GM12878 (cell line): ENCODE results near the gene TMEM201. TPM values are rescaled to one million over a fixed set of nuclear protein-coding genes. Genes with fewer than 3 reads are reported as not detected.

Source experiments
- EGR1 ChIP-seq, 2 experiments: IDR thresholded peaks; 1 replicate in 1 of 2; 2 replicates in 1 of 2; pipeline ENCODE4 v1.6.1; 2011 to 2012; ENCODE audit warnings: low read depth in 2 of 2, low read length in 2 of 2, borderline replicate concordance in 1 of 2, mild to moderate bottlenecking in 1 of 2, moderate library complexity in 1 of 2
- HDAC6 ChIP-seq: fragments of 200-600 bp; sonication (generic); IDR thresholded peaks from one replicate; pipeline ENCODE4 v1.8.0; 2017; ENCODE audit warnings: antibody characterized with exemption; ENCODE audit not compliant: unreplicated experiment
- NFYB ChIP-seq: IDR thresholded peaks from 2 replicates; pipeline ENCODE4 v1.6.1; 2011; ENCODE audit warnings: low read depth, mild to moderate bottlenecking, low read length, improper control_type of control experiment, moderate library complexity; ENCODE audit not compliant: insufficient read depth
- SIN3A ChIP-seq: IDR thresholded peaks from 2 replicates; pipeline ENCODE4 v1.6.1; 2012; ENCODE audit warnings: low read depth, low read length, improper control_type of control experiment
- SMARCA5 ChIP-seq: fragments of 450-650 bp; IDR thresholded peaks from 2 replicates; pipeline ENCODE4 v1.6.1; 2017; ENCODE audit warnings: mild to moderate bottlenecking
- USF2 ChIP-seq: IDR thresholded peaks from 2 replicates; pipeline ENCODE4 v1.6.1; 2011; ENCODE audit warnings: low read depth, low read length, improper control_type of control experiment, borderline replicate concordance
- polyA plus RNA-seq, 11 experiments: library from polyadenylated mRNA; depleted of rRNA in 4 of 11; unstranded in 6 of 11; stranded (reverse) in 5 of 11; fragments of >200 nt; fragmentation: Nextera tagmentation in 4 of 11; fragmentation: Illumina TruSeq in 1 of 11; extraction: Ambion mirVana in 4 of 11; extraction: Trizol in 1 of 11; gene quantifications; 1 replicate in 1 of 11; 2 replicates in 10 of 11; pipeline versions ENCODE4 v1.2.1 to v1.2.3, GENCODE V29; 2011 to 2016; ENCODE audit warnings: inconsistent platforms in 2 of 11, missing spikeins in 2 of 11, low read depth in 1 of 11
- total RNA-seq, 4 experiments: library from RNA; depleted of rRNA in 3 of 4; stranded (reverse); fragments of >200 nt in 3 of 4; fragmentation: Illumina TruSeq in 1 of 4; extraction: Trizol in 1 of 4; gene quantifications; 2 replicates each; pipeline versions ENCODE4 v1.2.1 to v1.2.3, GENCODE V29; 2013 to 2021
- TF ChIP-seq, protein P1 (sequence below): fragments of 450-650 bp; IDR thresholded peaks from 2 replicates; pipeline ENCODE4 v1.6.1; 2016; ENCODE audit warnings: mild to moderate bottlenecking, moderate library complexity, borderline replicate concordance
- TF ChIP-seq, protein P2 (sequence below): fragments of 450-650 bp; IDR thresholded peaks from 2 replicates; pipeline ENCODE4 v1.6.1; 2017; ENCODE audit warnings: mild to moderate bottlenecking, moderate library complexity

The TMEM201 gene
- total and polyA plus RNA-seq, 10 of the 15 experiments (the other 5 are each of a cell fraction or from before 2014, with no cell fraction given), result 0.13 to 26.6 (median 6.1) TPM

DNA sequence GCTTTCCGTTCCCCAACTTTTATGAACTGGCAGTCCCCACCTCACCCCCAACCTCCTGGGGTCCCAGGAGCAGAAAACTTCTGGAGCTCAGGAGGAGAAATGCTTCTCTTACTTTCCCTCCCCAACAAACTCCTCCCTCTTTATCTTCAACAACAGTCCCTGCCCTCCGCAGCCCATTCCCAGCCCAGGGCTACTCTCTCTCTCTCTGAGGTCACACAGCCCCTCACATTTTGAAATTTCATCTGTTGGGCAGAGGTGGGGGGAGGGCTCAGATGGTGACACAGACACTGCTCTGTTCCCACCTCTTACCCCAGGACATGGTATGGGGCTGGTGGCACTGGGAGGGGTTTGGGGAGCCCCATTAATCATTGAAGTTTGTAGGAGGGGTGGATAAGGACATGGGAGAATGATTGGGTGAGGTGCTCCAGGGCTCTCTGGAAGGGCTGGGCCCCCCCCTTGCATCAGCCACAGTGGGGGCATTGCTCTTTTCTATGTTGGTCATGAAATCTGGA is 68.9 kb downstream of the TMEM201 start (continued):
- TF ChIP-seq, protein P1, sequence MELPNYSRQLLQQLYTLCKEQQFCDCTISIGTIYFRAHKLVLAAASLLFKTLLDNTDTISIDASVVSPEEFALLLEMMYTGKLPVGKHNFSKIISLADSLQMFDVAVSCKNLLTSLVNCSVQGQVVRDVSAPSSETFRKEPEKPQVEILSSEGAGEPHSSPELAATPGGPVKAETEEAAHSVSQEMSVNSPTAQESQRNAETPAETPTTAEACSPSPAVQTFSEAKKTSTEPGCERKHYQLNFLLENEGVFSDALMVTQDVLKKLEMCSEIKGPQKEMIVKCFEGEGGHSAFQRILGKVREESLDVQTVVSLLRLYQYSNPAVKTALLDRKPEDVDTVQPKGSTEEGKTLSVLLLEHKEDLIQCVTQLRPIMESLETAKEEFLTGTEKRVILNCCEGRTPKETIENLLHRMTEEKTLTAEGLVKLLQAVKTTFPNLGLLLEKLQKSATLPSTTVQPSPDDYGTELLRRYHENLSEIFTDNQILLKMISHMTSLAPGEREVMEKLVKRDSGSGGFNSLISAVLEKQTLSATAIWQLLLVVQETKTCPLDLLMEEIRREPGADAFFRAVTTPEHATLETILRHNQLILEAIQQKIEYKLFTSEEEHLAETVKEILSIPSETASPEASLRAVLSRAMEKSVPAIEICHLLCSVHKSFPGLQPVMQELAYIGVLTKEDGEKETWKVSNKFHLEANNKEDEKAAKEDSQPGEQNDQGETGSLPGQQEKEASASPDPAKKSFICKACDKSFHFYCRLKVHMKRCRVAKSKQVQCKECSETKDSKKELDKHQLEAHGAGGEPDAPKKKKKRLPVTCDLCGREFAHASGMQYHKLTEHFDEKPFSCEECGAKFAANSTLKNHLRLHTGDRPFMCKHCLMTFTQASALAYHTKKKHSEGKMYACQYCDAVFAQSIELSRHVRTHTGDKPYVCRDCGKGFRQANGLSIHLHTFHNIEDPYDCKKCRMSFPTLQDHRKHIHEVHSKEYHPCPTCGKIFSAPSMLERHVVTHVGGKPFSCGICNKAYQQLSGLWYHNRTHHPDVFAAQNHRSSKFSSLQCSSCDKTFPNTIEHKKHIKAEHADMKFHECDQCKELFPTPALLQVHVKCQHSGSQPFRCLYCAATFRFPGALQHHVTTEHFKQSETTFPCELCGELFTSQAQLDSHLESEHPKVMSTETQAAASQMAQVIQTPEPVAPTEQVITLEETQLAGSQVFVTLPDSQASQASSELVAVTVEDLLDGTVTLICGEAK, result no peak
- TF ChIP-seq EGR1 (IDR thresholded peaks at IDR 0.05; ENCODE audit: borderline replicate concordance in 1 of 2, low read depth in 2 of 2, low read length in 2 of 2) (no peak), USF2 (no peak), NFYB (no peak), SMARCA5 (0 out of 2 replicates have a peak, but pooled peaks have one; percentile 33), HDAC6 (no peak), SIN3A (no peak)
- TF ChIP-seq, protein P2, sequence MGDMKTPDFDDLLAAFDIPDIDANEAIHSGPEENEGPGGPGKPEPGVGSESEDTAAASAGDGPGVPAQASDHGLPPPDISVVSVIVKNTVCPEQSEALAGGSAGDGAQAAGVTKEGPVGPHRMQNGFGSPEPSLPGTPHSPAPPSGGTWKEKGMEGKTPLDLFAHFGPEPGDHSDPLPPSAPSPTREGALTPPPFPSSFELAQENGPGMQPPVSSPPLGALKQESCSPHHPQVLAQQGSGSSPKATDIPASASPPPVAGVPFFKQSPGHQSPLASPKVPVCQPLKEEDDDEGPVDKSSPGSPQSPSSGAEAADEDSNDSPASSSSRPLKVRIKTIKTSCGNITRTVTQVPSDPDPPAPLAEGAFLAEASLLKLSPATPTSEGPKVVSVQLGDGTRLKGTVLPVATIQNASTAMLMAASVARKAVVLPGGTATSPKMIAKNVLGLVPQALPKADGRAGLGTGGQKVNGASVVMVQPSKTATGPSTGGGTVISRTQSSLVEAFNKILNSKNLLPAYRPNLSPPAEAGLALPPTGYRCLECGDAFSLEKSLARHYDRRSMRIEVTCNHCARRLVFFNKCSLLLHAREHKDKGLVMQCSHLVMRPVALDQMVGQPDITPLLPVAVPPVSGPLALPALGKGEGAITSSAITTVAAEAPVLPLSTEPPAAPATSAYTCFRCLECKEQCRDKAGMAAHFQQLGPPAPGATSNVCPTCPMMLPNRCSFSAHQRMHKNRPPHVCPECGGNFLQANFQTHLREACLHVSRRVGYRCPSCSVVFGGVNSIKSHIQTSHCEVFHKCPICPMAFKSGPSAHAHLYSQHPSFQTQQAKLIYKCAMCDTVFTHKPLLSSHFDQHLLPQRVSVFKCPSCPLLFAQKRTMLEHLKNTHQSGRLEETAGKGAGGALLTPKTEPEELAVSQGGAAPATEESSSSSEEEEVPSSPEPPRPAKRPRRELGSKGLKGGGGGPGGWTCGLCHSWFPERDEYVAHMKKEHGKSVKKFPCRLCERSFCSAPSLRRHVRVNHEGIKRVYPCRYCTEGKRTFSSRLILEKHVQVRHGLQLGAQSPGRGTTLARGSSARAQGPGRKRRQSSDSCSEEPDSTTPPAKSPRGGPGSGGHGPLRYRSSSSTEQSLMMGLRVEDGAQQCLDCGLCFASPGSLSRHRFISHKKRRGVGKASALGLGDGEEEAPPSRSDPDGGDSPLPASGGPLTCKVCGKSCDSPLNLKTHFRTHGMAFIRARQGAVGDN, result no peak
